ENCODE results near the gene TPSB2.

Gene TPSB2

GRCh38 chr16:1222553-1223354 is 7.2 kb downstream of the TPSB2 start:
- H3K9ac ChIP-seq (ENCODE audit: low read depth, low read length) = no peak overlapping the region
- no peaks in the 10 kb centered on the region for H3K4me1 ChIP-seq (ENCODE audit: insufficient read depth, low read length)
- H3K4me3 ChIP-seq (ENCODE audit: low read length) = no peak overlapping the region
- 0 out of 2 replicates have a peak, but pooled peaks cover 20% of the 10 kb centered on the region for H3K36me3 ChIP-seq (ENCODE audit: insufficient read depth, low read length)
- H3K27me3 ChIP-seq (ENCODE audit: insufficient read depth, low read length) = no peaks in the 10 kb centered on the region; the same call in 1 of the 2 replicates
- no peaks in the 10 kb centered on the region for H3K9me3 ChIP-seq (ENCODE audit: insufficient read depth, low read depth, low read length)
- no peak overlapping the region for H3K27ac ChIP-seq (ENCODE audit: low read depth, low read length)
- 87% methylated on average over 25 of the region's 25 CpGs for WGBS

- no peaks in the 10 kb centered on the region for H3K9me3 ChIP-seq (ENCODE audit: insufficient read depth, low read depth, low read length)
- no peaks in the 10 kb centered on the region for H3K4me1 ChIP-seq (ENCODE audit: insufficient read depth, low read length)
- H3K9ac ChIP-seq (ENCODE audit: low read depth, low read length) = no peak overlapping the region
- H3K36me3 ChIP-seq (ENCODE audit: insufficient read depth, low read length) = peaks cover 28% of the 10 kb centered on the region; the same call in 1 of the 2 replicates
- H3K4me3 ChIP-seq (ENCODE audit: low read length) = no peak overlapping the region
- 93% methylated on average over 40 of the region's 40 CpGs for WGBS
- H3K27me3 ChIP-seq (ENCODE audit: insufficient read depth, low read length) = no peaks in the 10 kb centered on the region
- H3K27ac ChIP-seq (ENCODE audit: low read depth, low read length) = no peak overlapping the region
Observed at GRCh38 chr16:1221628-1222552, 8.1 kb downstream of the TPSB2 start.

- Histone ChIP-seq H3K27ac (ENCODE audit: low read depth, low read length) (no peak overlapping the region), H3K9me3 (ENCODE audit: insufficient read depth, low read depth, low read length) (no peaks in the 10 kb centered on the region), H3K9ac (ENCODE audit: low read depth, low read length) (no peak overlapping the region), H3K4me1 (ENCODE audit: insufficient read depth, low read length) (no peaks in the 10 kb centered on the region), H3K36me3 (ENCODE audit: insufficient read depth, low read length) (peaks cover 33% of the 10 kb centered on the region; the same call in 1 of the 2 replicates), H3K27me3 (ENCODE audit: insufficient read depth, low read length) (no peaks in the 10 kb centered on the region), H3K4me3 (ENCODE audit: low read length) (no peak overlapping the region)
- 95% methylated on average over 48 of the region's 48 CpGs for WGBS
Observed at GRCh38 chr16:1220841-1221627, 8.9 kb downstream of the TPSB2 start.

- Histone ChIP-seq H3K9ac (ENCODE audit: low read depth, low read length) (no peak overlapping the region), H3K27me3 (ENCODE audit: insufficient read depth, low read length) (no peaks in the 10 kb centered on the region), H3K9me3 (ENCODE audit: insufficient read depth, low read depth, low read length) (no peaks in the 10 kb centered on the region), H3K27ac (ENCODE audit: low read depth, low read length) (no peak overlapping the region), H3K36me3 (ENCODE audit: insufficient read depth, low read length) (peaks cover 37% of the 10 kb centered on the region; the same call in 1 of the 2 replicates), H3K4me1 (ENCODE audit: insufficient read depth, low read length) (no peaks in the 10 kb centered on the region), H3K4me3 (ENCODE audit: low read length) (no peak overlapping the region)
- 94% methylated on average over 55 of the region's 55 CpGs for WGBS
Observed at GRCh38 chr16:1220098-1220728, 9.8 kb downstream of the TPSB2 start.

GRCh38 chr16:1218930-1219611 is 10.9 kb downstream of the TPSB2 start:
- H3K36me3 ChIP-seq (ENCODE audit: insufficient read depth, low read length) = peaks cover 42% of the 10 kb centered on the region
- no peaks in the 10 kb centered on the region for H3K4me1 ChIP-seq (ENCODE audit: insufficient read depth, low read length)
- H3K9ac ChIP-seq (ENCODE audit: low read depth, low read length) = no peak overlapping the region
- H3K9me3 ChIP-seq (ENCODE audit: insufficient read depth, low read depth, low read length) = no peaks in the 10 kb centered on the region
- no peaks in the 10 kb centered on the region for H3K27me3 ChIP-seq (ENCODE audit: insufficient read depth, low read length)
- H3K27ac ChIP-seq (ENCODE audit: low read depth, low read length) = no peak overlapping the region
- no peak overlapping the region for H3K4me3 ChIP-seq (ENCODE audit: low read length)
- 92% methylated on average over 24 of the region's 24 CpGs for WGBS

- 93% methylated on average over 49 of the region's 49 CpGs for WGBS
- peaks cover 43% of the 10 kb centered on the region for H3K36me3 ChIP-seq (ENCODE audit: insufficient read depth, low read length)
- H3K27me3 ChIP-seq (ENCODE audit: insufficient read depth, low read length) = no peaks in the 10 kb centered on the region
Observed at GRCh38 chr16:1218061-1218929, 11.7 kb downstream of the TPSB2 start.

GRCh38 chr16:1217526-1217925 is 12.5 kb downstream of the TPSB2 start:
- WGBS = 95% methylated on average over 24 of the region's 24 CpGs
- H3K9me3 ChIP-seq (ENCODE audit: insufficient read depth, low read depth, low read length) = no peaks in the 10 kb centered on the region
- no peaks in the 10 kb centered on the region for H3K27me3 ChIP-seq (ENCODE audit: insufficient read depth, low read length)
- peaks cover 43% of the 10 kb centered on the region for H3K36me3 ChIP-seq (ENCODE audit: insufficient read depth, low read length)
- H3K4me3 ChIP-seq (ENCODE audit: low read length) = no peak overlapping the region
- no peak overlapping the region for H3K9ac ChIP-seq (ENCODE audit: low read depth, low read length)
- no peak overlapping the region for H3K27ac ChIP-seq (ENCODE audit: low read depth, low read length)
- no peaks in the 10 kb centered on the region for H3K4me1 ChIP-seq (ENCODE audit: insufficient read depth, low read length)

More at GRCh38 chr16:1218061-1218929, 11.7 kb downstream of the TPSB2 start:
- no peaks in the 10 kb centered on the region for H3K9me3 ChIP-seq (ENCODE audit: insufficient read depth, low read depth, low read length)
- H3K4me1 ChIP-seq (ENCODE audit: insufficient read depth, low read length) = no peaks in the 10 kb centered on the region
- no peak overlapping the region for H3K27ac ChIP-seq (ENCODE audit: low read depth, low read length)
- no peak overlapping the region for H3K9ac ChIP-seq (ENCODE audit: low read depth, low read length)
- no peak overlapping the region for H3K4me3 ChIP-seq (ENCODE audit: low read length)

GRCh38 chr16:1216681-1217400 is 13.1 kb downstream of the TPSB2 start:
- no peaks in the 10 kb centered on the region for H3K9me3 ChIP-seq (ENCODE audit: insufficient read depth, low read depth, low read length)
- H3K27ac ChIP-seq (ENCODE audit: low read depth, low read length) = no peak overlapping the region
- no peaks in the 10 kb centered on the region for H3K27me3 ChIP-seq (ENCODE audit: insufficient read depth, low read length)
- WGBS = 94% methylated on average over 32 of the region's 32 CpGs
- no peak overlapping the region for H3K9ac ChIP-seq (ENCODE audit: low read depth, low read length)
- H3K4me1 ChIP-seq (ENCODE audit: insufficient read depth, low read length) = no peaks in the 10 kb centered on the region
- H3K4me3 ChIP-seq (ENCODE audit: low read length) = no peak overlapping the region
- peaks cover 43% of the 10 kb centered on the region for H3K36me3 ChIP-seq (ENCODE audit: insufficient read depth, low read length)

- Histone ChIP-seq H3K9ac (ENCODE audit: low read depth, low read length) (no peak overlapping the region), H3K4me1 (ENCODE audit: insufficient read depth, low read length) (no peaks in the 10 kb centered on the region), H3K36me3 (ENCODE audit: insufficient read depth, low read length) (peaks cover 45% of the 10 kb centered on the region), H3K27me3 (ENCODE audit: insufficient read depth, low read length) (no peaks in the 10 kb centered on the region), H3K27ac (ENCODE audit: low read depth, low read length) (no peak overlapping the region), H3K9me3 (ENCODE audit: insufficient read depth, low read depth, low read length) (no peaks in the 10 kb centered on the region), H3K4me3 (ENCODE audit: low read length) (no peak overlapping the region)
- 90% methylated on average over 12 of the region's 12 CpGs for WGBS
Observed at GRCh38 chr16:1216296-1216619, 13.7 kb downstream of the TPSB2 start.

All from HUES64 (cell line).